Vagina (tissue), 2 donors: ENCODE results near the gene ZNF407. TPM values are rescaled to one million over a fixed set of nuclear protein-coding genes. Genes with fewer than 3 reads are reported as not detected.

Source experiments
- DNase-seq, 2 donors: peaks; one replicate each; pipeline ENCODE4 v3.0.0-alpha.2; 2017; ENCODE audit errors: extremely low spot score in 2 of 2
- H3K27ac ChIP-seq: fragments of 200-600 bp; sonication (generic); one replicate; pipeline ENCODE4 v1.5.1; 2019
- H3K27me3 ChIP-seq: fragments of 200-600 bp; sonication (generic); one replicate; pipeline ENCODE4 v1.5.1; 2019
- H3K36me3 ChIP-seq, 2 donors: fragments of 200-600 bp; sonication (generic); one replicate each; pipeline ENCODE4 v1.5.1; 2017 to 2019
- H3K4me1 ChIP-seq: fragments of 200-600 bp; sonication (generic); one replicate; pipeline ENCODE4 v1.5.1; 2019
- H3K4me3 ChIP-seq, 2 donors: fragments of 200-600 bp; sonication (generic); 1 replicate in 1 of 2; 2 replicates in 1 of 2; pipeline ENCODE4 v1.5.1; 2016 to 2019
- H3K9me3 ChIP-seq: fragments of 200-600 bp; sonication (generic); one replicate; pipeline ENCODE4 v1.5.1; 2019
- POLR2A ChIP-seq, 2 donors: fragments of 450-650 bp; IDR thresholded peaks; one replicate each; pipeline ENCODE4 v1.6.1; 2017; ENCODE audit warnings: antibody characterized with exemption in 2 of 2, mild to moderate bottlenecking in 2 of 2, moderate library complexity in 2 of 2
- POLR2AphosphoS5 ChIP-seq, 2 donors: sonication (generic); formaldehyde crosslinking; IDR thresholded peaks; one replicate each; pipeline ENCODE4 v1.9.0; 2017; ENCODE audit warnings: antibody characterized with exemption in 2 of 2, mild to moderate bottlenecking in 2 of 2, low read depth in 1 of 2; ENCODE audit not compliant: insufficient read depth in 1 of 2
- intact Hi-C: fragments of 100-400 bp; cut with DNase I; formaldehyde crosslinking; loops from one replicate; pipeline ENCODE4 v1.15.1; 2023
- total RNA-seq: library from RNA; depleted of rRNA; stranded (reverse); fragments of >200 nt; gene quantifications from one replicate; pipeline ENCODE4 v1.2.3, GENCODE V29; 2016
- TF ChIP-seq, protein P1 (sequence below), 3 experiments: fragments of 450-650 bp in 2 of 3; fragments of 200-600 bp in 1 of 3; sonication (generic) in 1 of 3; IDR thresholded peaks; one replicate each; pipeline ENCODE4 v1.5.1; 2017 to 2019; ENCODE audit warnings: antibody characterized with exemption in 3 of 3, mild to moderate bottlenecking in 2 of 3, moderate library complexity in 2 of 3

ZNF407 gene
- total RNA-seq, 1 donor from 2014 or later, result 15.5 TPM

DNA sequence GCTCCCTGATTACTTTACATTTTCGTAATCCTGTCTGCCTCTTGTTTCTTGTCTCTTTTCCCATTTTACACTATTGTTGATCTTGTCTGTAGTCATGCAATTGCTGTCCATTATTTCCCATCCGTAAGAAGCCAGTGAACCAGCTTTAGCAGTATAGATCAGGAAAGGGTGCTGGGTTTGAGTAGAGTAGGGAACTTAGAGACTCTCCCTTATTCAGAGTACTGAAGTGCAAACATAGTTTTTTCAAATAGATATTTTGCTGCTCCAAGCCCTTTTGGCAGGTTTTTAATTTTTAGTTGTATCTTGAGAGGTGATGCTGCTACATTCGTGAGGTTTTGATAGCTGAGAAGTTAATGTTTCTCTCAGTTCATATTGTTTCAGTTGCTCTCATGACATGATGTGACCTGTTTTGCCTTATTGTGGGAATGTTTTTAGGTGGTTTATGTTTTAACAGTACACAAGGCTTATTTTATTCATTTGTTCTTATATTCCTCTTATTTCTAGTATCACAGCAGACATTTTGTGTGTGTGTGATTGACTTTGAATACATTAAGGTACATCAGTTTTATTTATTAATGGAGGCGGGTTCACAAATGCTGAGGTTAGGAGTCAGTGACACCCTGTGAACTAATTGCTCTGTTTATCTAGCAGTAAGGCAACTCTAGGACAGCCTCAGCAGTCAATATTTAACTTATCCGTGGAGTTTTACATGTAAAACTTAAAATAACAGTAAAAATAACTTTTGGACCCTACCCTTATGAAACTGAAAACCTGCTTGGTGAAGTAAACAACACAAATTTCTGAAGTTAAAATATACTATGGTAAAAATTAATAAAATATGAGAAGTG is 118.4 kb downstream of the ZNF407 start:
- no peaks in the 10 kb centered on the region for H3K4me1 ChIP-seq
- no peaks in the 10 kb centered on the region for H3K9me3 ChIP-seq
- no peak for TF ChIP-seq POLR2A (IDR thresholded peaks at IDR 0.05)
- TF ChIP-seq, protein P1, sequence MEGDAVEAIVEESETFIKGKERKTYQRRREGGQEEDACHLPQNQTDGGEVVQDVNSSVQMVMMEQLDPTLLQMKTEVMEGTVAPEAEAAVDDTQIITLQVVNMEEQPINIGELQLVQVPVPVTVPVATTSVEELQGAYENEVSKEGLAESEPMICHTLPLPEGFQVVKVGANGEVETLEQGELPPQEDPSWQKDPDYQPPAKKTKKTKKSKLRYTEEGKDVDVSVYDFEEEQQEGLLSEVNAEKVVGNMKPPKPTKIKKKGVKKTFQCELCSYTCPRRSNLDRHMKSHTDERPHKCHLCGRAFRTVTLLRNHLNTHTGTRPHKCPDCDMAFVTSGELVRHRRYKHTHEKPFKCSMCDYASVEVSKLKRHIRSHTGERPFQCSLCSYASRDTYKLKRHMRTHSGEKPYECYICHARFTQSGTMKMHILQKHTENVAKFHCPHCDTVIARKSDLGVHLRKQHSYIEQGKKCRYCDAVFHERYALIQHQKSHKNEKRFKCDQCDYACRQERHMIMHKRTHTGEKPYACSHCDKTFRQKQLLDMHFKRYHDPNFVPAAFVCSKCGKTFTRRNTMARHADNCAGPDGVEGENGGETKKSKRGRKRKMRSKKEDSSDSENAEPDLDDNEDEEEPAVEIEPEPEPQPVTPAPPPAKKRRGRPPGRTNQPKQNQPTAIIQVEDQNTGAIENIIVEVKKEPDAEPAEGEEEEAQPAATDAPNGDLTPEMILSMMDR (IDR thresholded peaks at IDR 0.05), result no peak
- no peak for TF ChIP-seq POLR2AphosphoS5 (IDR thresholded peaks at IDR 0.05; ENCODE audit: insufficient read depth in 1 of 2, low read depth in 1 of 2)
- no peaks in the 10 kb centered on the region for H3K36me3 ChIP-seq
- intact Hi-C loops, result no loop called here
- H3K27me3 ChIP-seq, result no peaks in the 10 kb centered on the region
- DNase-seq, result no peak
- no peak overlapping the region for H3K27ac ChIP-seq
- no peak overlapping the region for H3K4me3 ChIP-seq

DNA sequence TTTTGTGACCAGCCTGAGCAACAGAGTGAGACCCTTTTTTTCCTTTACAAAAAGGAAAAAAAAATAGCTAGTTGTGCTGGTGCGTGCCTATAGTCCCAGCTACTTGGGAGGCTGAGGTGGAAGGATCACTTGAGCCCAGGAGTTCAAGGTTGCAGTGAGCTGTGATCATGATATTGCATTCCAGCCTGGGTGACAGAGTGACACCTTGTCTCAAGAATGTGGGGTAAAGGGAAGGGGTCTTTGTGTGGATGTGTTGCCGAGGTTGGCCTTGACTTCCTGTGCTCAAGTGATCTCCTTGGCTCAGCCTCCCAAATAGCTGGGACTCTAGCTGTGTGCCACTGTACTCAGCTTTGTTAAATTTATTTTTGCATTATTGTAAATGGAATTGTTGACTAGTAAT is 120.6 kb downstream of the ZNF407 start:
- TF ChIP-seq POLR2AphosphoS5 (IDR thresholded peaks at IDR 0.05; ENCODE audit: insufficient read depth in 1 of 2, low read depth in 1 of 2), result no peak
- TF ChIP-seq, protein P1 (IDR thresholded peaks at IDR 0.05), result no peak
- no peak for TF ChIP-seq POLR2A (IDR thresholded peaks at IDR 0.05)
- Histone ChIP-seq H3K27me3 (no peaks in the 10 kb centered on the region), H3K4me1 (peaks cover 10% of the 10 kb centered on the region), H3K36me3 (no peaks in the 10 kb centered on the region), H3K27ac (no peak overlapping the region), H3K4me3 (no peak overlapping the region), H3K9me3 (no peaks in the 10 kb centered on the region)
- intact Hi-C loops, result no loop called here
- DNase-seq, result no peak

DNA sequence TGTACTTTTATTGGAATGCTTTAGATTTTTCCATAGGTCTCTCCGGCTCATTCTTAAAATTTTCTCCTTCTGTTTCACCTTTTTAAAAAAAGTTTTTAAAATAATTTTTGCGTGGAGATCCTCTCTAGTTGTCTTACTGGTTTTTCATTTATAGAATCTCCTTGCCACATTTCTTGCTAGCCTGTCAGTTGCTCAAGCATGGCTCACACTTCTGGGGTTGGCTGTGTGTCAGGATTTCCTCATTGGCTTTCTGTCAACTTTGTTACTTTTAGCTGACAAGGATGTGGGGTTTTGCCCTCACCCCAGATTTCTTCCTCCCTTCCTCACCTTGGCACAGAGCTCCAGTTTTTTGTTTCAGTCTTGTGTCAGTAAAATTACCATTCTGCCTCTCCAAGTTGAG is 124.6 kb downstream of the ZNF407 start:
- Histone ChIP-seq H3K4me1 (peaks cover 10% of the 10 kb centered on the region), H3K36me3 (no peaks in the 10 kb centered on the region), H3K4me3 (no peak overlapping the region), H3K27ac (no peak overlapping the region), H3K9me3 (no peaks in the 10 kb centered on the region), H3K27me3 (no peaks in the 10 kb centered on the region)
- intact Hi-C loops, result no loop called here
- DNase-seq, result no peak
- TF ChIP-seq POLR2AphosphoS5 (IDR thresholded peaks at IDR 0.05; ENCODE audit: insufficient read depth in 1 of 2, low read depth in 1 of 2), result no peak
- TF ChIP-seq, protein P1 (IDR thresholded peaks at IDR 0.05), result no peak
- TF ChIP-seq POLR2A (IDR thresholded peaks at IDR 0.05), result no peak

DNA sequence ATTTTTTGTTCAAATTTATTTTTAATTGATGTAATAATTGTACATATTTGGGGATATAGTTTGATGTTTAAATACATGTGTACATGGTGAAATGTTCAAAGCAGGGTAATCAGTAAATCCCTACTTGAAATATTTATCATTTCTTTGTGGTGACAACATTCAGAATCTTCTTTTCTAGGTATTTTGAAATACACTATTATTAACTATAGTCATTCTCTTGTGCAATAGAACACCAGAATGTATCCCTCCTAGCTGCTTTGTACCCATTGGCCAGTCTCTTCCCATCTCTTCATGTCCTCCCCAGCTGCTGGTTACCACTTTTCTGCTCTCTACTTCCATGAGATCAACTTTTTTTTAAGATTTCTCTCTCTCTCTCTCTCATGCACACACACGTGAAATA is 126.5 kb downstream of the ZNF407 start:
- Histone ChIP-seq H3K27me3 (no peaks in the 10 kb centered on the region), H3K4me1 (peaks cover 10% of the 10 kb centered on the region), H3K36me3 (no peaks in the 10 kb centered on the region), H3K27ac (no peak overlapping the region), H3K9me3 (no peaks in the 10 kb centered on the region), H3K4me3 (no peak overlapping the region)
- TF ChIP-seq POLR2A (IDR thresholded peaks at IDR 0.05) (no peak), POLR2AphosphoS5 (IDR thresholded peaks at IDR 0.05; ENCODE audit: insufficient read depth in 1 of 2, low read depth in 1 of 2) (no peak)
- TF ChIP-seq, protein P1 (IDR thresholded peaks at IDR 0.05), result no peak
- intact Hi-C loops, result no loop called here
- DNase-seq, result no peak

DNA sequence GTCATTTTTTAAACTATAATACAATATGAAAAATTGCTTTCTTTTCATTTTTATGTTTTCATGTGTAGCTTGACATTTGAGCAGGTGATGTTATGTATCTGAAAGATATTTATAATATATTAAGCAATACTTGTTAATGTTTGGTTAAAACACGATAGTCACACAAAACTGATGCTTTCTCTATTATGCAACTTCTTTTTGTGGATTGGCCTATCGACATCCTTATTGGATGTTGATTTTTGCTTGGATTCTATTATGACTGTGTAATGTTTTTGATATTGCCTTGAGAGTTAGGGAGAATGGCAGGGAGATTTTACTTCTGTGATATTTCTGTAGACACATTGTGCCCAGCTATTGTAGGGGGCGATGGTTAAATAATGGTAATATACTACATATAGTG is 128.0 kb downstream of the ZNF407 start:
- Histone ChIP-seq H3K9me3 (no peaks in the 10 kb centered on the region), H3K4me1 (peaks cover 10% of the 10 kb centered on the region), H3K27me3 (no peaks in the 10 kb centered on the region), H3K4me3 (no peak overlapping the region), H3K27ac (no peak overlapping the region), H3K36me3 (no peaks in the 10 kb centered on the region)
- intact Hi-C loops, result no loop called here
- TF ChIP-seq, protein P1 (IDR thresholded peaks at IDR 0.05), result no peak
- no peak for TF ChIP-seq POLR2AphosphoS5 (IDR thresholded peaks at IDR 0.05; ENCODE audit: insufficient read depth in 1 of 2, low read depth in 1 of 2)
- TF ChIP-seq POLR2A (IDR thresholded peaks at IDR 0.05), result no peak
- DNase-seq, result no peak
